Loucy (cell line): ENCODE measurements around the gene AMDHD1.

Source experiments
- H2AFZ ChIP-seq: fragments of 200-600 bp; sonication (generic); 2 replicates; pipeline ENCODE4 v1.6.0; 2016; ENCODE audit warnings: antibody characterized with exemption, mild to moderate bottlenecking, low read length, moderate library complexity
- H3F3A ChIP-seq: fragments of 200-600 bp; 2 replicates; pipeline ENCODE4 v1.6.0; 2016; ENCODE audit warnings: antibody characterized with exemption, low read depth, mild to moderate bottlenecking
- H3K27me3 ChIP-seq: fragments of 200-600 bp; sonication (generic); 2 replicates; pipeline ENCODE4 v1.6.1; 2014; ENCODE audit warnings: low read length, mild to moderate bottlenecking; ENCODE audit not compliant: insufficient read depth, poor library complexity, severe bottlenecking
- H3K36me3 ChIP-seq: fragments of 200-600 bp; sonication (generic); 2 replicates; pipeline ENCODE4 v1.6.1; 2016; ENCODE audit warnings: low read length; ENCODE audit not compliant: insufficient read depth
- H3K4me1 ChIP-seq: fragments of 200-600 bp; sonication (generic); 2 replicates; pipeline ENCODE4 v1.5.1; 2014; ENCODE audit warnings: low read length, mild to moderate bottlenecking; ENCODE audit not compliant: insufficient read depth, poor library complexity, severe bottlenecking
- H3K4me2 ChIP-seq: fragments of 200-600 bp; sonication (generic); 2 replicates; pipeline ENCODE4 v1.6.0; 2014; ENCODE audit warnings: antibody characterized with exemption, low read length, low read depth, mild to moderate bottlenecking; ENCODE audit not compliant: poor library complexity, severe bottlenecking
- H3K4me3 ChIP-seq: fragments of 200-600 bp; sonication (generic); 2 replicates; pipeline ENCODE4 v1.5.1; 2014; ENCODE audit warnings: low read length, mild to moderate bottlenecking, mixed read lengths; ENCODE audit not compliant: poor library complexity, severe bottlenecking
- H3K79me2 ChIP-seq: fragments of 200-600 bp; sonication (generic); 2 replicates; pipeline ENCODE4 v1.6.1; 2014; ENCODE audit warnings: low read length; ENCODE audit not compliant: insufficient read depth
- H3K9ac ChIP-seq: fragments of 200-600 bp; sonication (generic); 2 replicates; pipeline ENCODE4 v1.6.0; 2014; ENCODE audit warnings: mild to moderate bottlenecking, low read depth, low read length, moderate library complexity; ENCODE audit not compliant: poor library complexity, severe bottlenecking
- H3K9me2 ChIP-seq: fragments of 200-600 bp; sonication (generic); replicated peaks from 2 replicates; pipeline ENCODE4 v1.6.1; 2016; ENCODE audit warnings: low read depth, low read length, mixed read lengths
- H3K9me3 ChIP-seq: fragments of 200-600 bp; sonication (generic); 2 replicates; pipeline ENCODE4 v1.6.1; 2014; ENCODE audit warnings: mild to moderate bottlenecking, antibody characterized with exemption, low read length, low read depth; ENCODE audit not compliant: insufficient read depth
- H4K20me1 ChIP-seq: fragments of 200-600 bp; sonication (generic); 2 replicates; pipeline ENCODE4 v1.6.0; 2014; ENCODE audit warnings: antibody characterized with exemption, low read length, mild to moderate bottlenecking; ENCODE audit not compliant: insufficient read depth, poor library complexity, severe bottlenecking
- EZH2phosphoT487 ChIP-seq: fragments of 200-600 bp; IDR thresholded peaks from 2 replicates; pipeline ENCODE4 v1.6.1; 2018; ENCODE audit warnings: antibody characterized with exemption, mild to moderate bottlenecking, moderate library complexity, borderline replicate concordance
- TF ChIP-seq, protein P1 (sequence below): fragments of 200-600 bp; sonication (generic); conservative IDR thresholded peaks from 2 replicates; pipeline ENCODE4 v1.5.1; 2014; ENCODE audit warnings: mild to moderate bottlenecking, antibody characterized with exemption, low read length

AMDHD1 gene

DNA sequence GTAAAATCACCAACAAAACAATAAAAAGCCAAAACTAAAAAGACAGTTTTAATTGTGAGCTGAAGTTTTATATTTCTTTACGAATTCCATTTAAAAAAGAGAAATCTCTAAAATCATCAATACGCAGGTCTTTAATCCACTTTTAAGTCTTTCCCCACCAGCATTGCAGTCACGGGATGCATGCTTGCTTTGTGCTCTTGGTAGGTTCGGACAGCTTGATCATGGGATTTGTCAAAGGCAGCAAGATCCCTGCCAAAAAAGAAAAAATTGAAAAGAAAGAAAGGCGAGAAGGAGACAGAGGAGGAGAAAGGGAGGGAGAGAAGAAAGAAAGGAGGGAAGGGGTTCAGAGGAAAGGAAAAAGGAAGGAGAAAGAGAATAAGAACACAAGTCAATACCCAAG, 57.7 kb downstream of the AMDHD1 start:
- H2AFZ ChIP-seq: no peak overlapping the region
- no peaks in the 10 kb centered on the region for H3K79me2 ChIP-seq
- no peaks in the 10 kb centered on the region for H3K27me3 ChIP-seq
- H3K4me2 ChIP-seq: no peak overlapping the region
- H3K9ac ChIP-seq: no peak overlapping the region
- no peaks in the 10 kb centered on the region for H4K20me1 ChIP-seq
- peaks cover 24% of the 10 kb centered on the region; the same call in 1 of the 2 replicates for H3K36me3 ChIP-seq
- H3K4me3 ChIP-seq: no peak overlapping the region
- TF ChIP-seq, protein P1, sequence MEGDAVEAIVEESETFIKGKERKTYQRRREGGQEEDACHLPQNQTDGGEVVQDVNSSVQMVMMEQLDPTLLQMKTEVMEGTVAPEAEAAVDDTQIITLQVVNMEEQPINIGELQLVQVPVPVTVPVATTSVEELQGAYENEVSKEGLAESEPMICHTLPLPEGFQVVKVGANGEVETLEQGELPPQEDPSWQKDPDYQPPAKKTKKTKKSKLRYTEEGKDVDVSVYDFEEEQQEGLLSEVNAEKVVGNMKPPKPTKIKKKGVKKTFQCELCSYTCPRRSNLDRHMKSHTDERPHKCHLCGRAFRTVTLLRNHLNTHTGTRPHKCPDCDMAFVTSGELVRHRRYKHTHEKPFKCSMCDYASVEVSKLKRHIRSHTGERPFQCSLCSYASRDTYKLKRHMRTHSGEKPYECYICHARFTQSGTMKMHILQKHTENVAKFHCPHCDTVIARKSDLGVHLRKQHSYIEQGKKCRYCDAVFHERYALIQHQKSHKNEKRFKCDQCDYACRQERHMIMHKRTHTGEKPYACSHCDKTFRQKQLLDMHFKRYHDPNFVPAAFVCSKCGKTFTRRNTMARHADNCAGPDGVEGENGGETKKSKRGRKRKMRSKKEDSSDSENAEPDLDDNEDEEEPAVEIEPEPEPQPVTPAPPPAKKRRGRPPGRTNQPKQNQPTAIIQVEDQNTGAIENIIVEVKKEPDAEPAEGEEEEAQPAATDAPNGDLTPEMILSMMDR: no peak
- TF ChIP-seq EZH2phosphoT487: no peak
- H3K9me2 ChIP-seq: no peaks in the 10 kb centered on the region
- no peaks in the 10 kb centered on the region for H3K9me3 ChIP-seq
- no peaks in the 10 kb centered on the region for H3F3A ChIP-seq
- no peaks in the 10 kb centered on the region for H3K4me1 ChIP-seq

DNA sequence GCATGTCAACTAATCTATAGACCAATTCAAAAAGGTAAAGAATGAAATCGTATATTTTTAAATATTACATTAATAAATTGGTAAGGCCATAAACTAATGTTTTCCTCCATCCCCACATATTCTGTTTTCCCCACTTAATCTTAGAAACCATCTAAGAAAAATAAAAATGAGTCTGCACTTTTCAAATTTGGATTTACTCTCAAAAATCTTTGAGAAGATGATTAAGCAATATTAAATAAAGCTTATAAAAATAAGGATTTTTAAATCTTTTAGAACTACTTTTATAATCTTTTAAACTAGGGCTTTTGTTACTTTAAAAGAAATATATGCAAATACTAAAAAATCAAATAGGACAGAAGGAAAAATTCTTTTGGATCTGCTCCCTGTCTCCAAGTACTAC, 63.6 kb downstream of the AMDHD1 start:
- no peak for TF ChIP-seq EZH2phosphoT487
- TF ChIP-seq, protein P1: no peak
- Histone ChIP-seq H3K4me1 (no peaks in the 10 kb centered on the region), H3K79me2 (no peaks in the 10 kb centered on the region), H3F3A (no peaks in the 10 kb centered on the region), H2AFZ (no peak overlapping the region), H3K4me2 (no peak overlapping the region), H3K9me3 (no peaks in the 10 kb centered on the region), H4K20me1 (no peaks in the 10 kb centered on the region), H3K9me2 (no peaks in the 10 kb centered on the region), H3K36me3 (peaks cover 56% of the 10 kb centered on the region; the same call in 1 of the 2 replicates), H3K9ac (no peak overlapping the region), H3K27me3 (no peaks in the 10 kb centered on the region), H3K4me3 (no peak overlapping the region)

DNA sequence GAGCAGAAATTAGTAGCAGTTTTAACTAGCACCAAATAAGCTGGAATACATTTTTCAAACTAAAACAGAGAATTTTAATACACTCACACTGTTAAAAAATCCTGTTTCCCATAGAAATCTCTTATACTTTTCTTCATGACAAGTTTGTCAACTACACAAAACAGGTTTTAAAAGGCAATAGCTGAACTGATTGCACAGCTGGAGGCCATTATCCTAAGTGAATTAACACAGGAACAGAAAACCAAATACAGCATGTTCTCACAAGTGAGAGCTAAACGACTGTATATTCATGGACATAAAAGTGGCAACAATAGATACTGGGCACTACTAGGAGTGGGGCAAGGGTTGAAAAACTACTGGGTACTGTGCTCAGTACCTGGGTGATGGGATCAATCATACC, 64.6 kb downstream of the AMDHD1 start:
- no peaks in the 10 kb centered on the region for H3K27me3 ChIP-seq
- no peak overlapping the region for H3K4me2 ChIP-seq
- no peaks in the 10 kb centered on the region for H4K20me1 ChIP-seq
- no peak overlapping the region for H3K9ac ChIP-seq
- H3F3A ChIP-seq: no peaks in the 10 kb centered on the region
- no peaks in the 10 kb centered on the region for H3K4me1 ChIP-seq
- no peaks in the 10 kb centered on the region for H3K9me2 ChIP-seq
- H3K4me3 ChIP-seq: no peak overlapping the region
- no peaks in the 10 kb centered on the region for H3K9me3 ChIP-seq
- H3K79me2 ChIP-seq: no peaks in the 10 kb centered on the region
- TF ChIP-seq EZH2phosphoT487: no peak
- TF ChIP-seq, protein P1: no peak
- no peak overlapping the region for H2AFZ ChIP-seq
- peaks cover 61% of the 10 kb centered on the region; the same call in 1 of the 2 replicates for H3K36me3 ChIP-seq
